ENCODE data around the gene LDHAL6B.

The LDHAL6B gene

GRCh38 chr15:59208613-59209249, 2.1 kb downstream of the LDHAL6B start:
- in situ Hi-C loops (cut with MboI; ENCODE audit: low sequenced_read_pairs, unreplicated experiment), result no loop called here
- no peak for DNase-seq (ENCODE audit: low spot score)

DNA sequence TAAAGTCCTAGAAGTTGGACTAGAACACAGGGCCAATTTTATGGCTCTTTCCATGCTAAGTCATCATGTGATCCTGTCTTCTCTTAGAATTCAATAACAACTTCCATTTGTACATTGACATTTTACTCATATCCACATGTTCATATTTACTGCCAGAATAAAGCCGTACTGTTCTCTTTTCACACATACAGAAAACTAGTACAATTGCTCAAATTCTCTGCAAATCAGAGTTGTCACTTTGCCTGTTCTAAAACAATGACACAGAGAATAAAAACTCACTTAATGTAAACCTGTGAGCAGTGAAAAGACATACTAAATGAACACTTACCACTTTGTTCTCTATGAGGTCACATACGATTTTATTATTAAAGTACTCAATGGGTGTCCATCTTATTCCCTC, 3.5 kb downstream of the LDHAL6B start:
- in situ Hi-C loops (cut with MboI; ENCODE audit: low sequenced_read_pairs, unreplicated experiment), result no loop called here
- TF ChIP-seq CTCF (IDR thresholded peaks at IDR 0.05; ENCODE audit: borderline replicate concordance, control extremely low read depth, extremely low read depth, insufficient read depth, missing control alignments), result no peak
- DNase-seq (ENCODE audit: low spot score), result no peak

More at GRCh38 chr15:59208613-59209249, 2.1 kb downstream of the LDHAL6B start:
- TF ChIP-seq CTCF (IDR thresholded peaks at IDR 0.05; ENCODE audit: borderline replicate concordance, control extremely low read depth, extremely low read depth, insufficient read depth, missing control alignments), result no peak

DNA sequence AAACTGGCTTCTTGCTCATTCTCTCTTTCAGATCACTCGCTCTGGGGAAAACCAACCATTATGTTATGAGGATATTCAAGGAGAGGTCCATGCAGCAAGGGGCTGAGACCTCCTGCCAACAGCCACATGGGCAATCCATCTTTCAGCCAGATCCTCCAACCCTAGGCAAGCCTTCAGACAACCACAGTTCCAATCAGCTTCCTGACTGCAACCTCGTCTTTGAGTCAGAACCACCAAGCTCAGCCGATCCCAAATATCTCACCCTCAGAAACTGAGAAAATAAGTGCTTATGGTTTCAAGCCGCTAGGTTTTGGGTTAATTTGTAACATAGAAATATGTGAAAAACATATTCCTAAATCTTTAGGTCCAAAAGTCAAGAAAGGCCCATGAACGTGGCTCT, 10.3 kb downstream of the LDHAL6B start:
- in situ Hi-C loops (cut with MboI; ENCODE audit: low sequenced_read_pairs, unreplicated experiment), result no loop called here
- DNase-seq (ENCODE audit: low spot score), result no peak
- TF ChIP-seq CTCF (IDR thresholded peaks at IDR 0.05; ENCODE audit: borderline replicate concordance, control extremely low read depth, extremely low read depth, insufficient read depth, missing control alignments), result no peak

GRCh38 chr15:59217876-59218498, 11.3 kb downstream of the LDHAL6B start:
- TF ChIP-seq CTCF (IDR thresholded peaks at IDR 0.05; ENCODE audit: borderline replicate concordance, control extremely low read depth, extremely low read depth, insufficient read depth, missing control alignments), result no peak
- no peak for DNase-seq (ENCODE audit: low spot score)
- in situ Hi-C loops (cut with MboI; ENCODE audit: low sequenced_read_pairs, unreplicated experiment), result no loop called here

DNA sequence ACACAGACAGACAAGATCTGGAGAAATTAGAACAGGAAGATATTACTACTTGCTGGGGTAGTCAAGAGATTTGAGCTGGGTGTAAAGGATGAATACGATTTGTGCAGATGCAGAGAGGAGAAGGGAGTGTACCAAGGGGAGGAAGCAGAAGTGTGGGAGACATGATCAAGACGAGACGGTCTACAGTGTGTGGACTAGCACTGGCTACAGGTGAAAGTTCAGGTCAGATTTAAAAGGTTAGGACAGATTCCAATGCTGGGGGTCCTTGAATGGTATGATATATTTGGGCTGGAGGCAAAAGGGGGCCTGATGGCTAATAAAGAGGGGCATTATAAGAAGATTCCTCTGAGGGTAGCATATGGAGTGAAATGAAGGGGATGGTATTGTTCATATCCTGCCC, 12.1 kb downstream of the LDHAL6B start:
- no peak for TF ChIP-seq CTCF (IDR thresholded peaks at IDR 0.05; ENCODE audit: borderline replicate concordance, control extremely low read depth, extremely low read depth, insufficient read depth, missing control alignments)
- in situ Hi-C loops (cut with MboI; ENCODE audit: low sequenced_read_pairs, unreplicated experiment), result no loop called here
- DNase-seq (ENCODE audit: low spot score), result no peak

DNA sequence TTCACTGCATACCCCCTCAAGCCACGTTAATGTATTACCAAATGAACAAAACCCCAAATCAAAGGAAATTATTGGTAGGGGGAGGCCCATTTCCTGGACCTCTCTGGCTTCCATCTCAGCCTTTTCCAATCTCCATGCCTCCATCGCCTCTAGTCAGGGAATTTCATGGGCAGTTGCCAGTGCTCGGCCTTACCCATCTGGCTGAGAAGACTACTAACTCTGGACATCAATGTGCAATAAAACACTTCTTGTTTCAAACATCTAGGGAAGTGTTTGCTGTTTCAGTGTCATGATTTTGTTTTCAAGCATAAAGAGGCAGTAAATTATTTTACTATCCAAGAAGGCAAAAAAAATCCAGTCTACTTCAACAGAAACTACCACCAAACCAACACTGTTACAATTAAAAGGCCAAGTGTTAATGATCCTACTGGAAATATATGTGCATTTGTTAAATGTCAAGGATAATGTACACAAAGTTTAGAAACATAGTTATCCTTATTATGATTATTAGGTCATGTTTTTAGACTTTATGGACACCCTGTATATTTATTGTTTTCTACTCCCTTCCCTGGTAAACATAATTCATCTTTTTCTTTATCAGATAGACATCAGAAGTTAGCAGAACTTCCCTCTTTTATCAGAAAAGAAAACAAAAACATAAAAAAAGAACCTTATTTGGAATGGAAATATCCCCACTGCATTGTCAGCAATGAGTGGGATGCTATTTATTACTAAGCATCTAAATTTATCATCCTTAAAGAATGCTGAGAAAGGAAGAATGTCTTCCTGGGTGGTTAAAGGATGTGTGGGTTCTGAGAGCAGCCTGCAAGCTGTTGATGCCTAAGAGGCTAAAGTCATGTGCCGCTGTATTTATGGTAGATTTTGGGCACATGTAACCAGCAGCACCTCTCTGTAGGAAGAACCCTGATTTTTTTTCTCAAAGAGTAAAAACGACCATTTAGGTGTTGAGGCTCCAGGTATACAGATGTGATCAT, 15.2 kb downstream of the LDHAL6B start:
- in situ Hi-C loops (cut with MboI; ENCODE audit: low sequenced_read_pairs, unreplicated experiment), result no loop called here
- no peak for TF ChIP-seq CTCF (IDR thresholded peaks at IDR 0.05; ENCODE audit: borderline replicate concordance, control extremely low read depth, extremely low read depth, insufficient read depth, missing control alignments)
- no peak for DNase-seq (ENCODE audit: low spot score)

Data from GM13976 (cell line).